Breast epithelium (tissue), 3 donors: ENCODE measurements around the gene TSHZ1.

Experiments used
- POLR2A ChIP-seq: fragments of 450-650 bp; IDR thresholded peaks from one replicate; pipeline ENCODE4 v1.6.1; 2016; ENCODE audit warnings: antibody characterized with exemption, mild to moderate bottlenecking, moderate library complexity
- TF ChIP-seq, protein P1 (sequence below), 3 donors: fragments of 450-650 bp; IDR thresholded peaks; one replicate each; pipeline ENCODE4 v1.5.1; 2016 to 2017; ENCODE audit warnings: antibody characterized with exemption in 3 of 3, mild to moderate bottlenecking in 3 of 3, moderate library complexity in 3 of 3

DNA sequence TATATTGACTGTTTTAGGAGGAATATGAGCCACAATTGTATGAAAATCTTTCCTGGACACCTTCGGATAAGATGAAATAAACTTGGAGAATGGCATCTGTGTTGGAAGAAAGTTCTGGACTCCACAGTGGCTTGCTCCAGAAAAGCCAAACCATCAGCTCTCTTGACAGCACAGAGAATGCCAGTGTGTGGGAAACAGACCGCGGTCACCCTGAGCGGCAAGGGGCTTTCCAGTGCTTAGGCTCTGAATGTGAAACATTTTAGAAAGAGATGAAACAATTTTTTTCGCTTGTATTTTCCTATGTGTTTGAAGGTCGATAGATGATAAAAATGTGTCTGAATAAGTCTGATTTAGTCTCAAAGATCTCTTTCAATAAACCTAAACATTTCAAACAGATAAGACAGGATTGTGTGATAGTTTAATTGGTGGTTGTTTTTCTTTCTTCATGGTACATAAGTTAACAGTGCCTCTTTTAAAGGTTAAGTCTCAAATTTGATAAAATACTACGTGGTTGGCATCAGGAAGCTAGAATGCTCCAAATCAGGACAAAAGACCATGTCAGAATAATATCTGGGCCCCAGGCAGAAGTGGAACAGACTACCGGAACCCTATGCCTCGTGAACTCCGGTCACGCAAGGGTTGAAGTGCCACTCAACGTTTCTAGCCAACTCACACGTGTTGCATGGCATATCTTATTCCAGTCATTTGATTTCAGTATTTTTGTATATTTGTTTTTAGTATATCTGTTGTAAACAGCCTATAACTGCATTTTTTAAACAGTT lies 30.6 kb upstream of the TSHZ1 start:
- no peak for TF ChIP-seq POLR2A
- TF ChIP-seq, protein P1, sequence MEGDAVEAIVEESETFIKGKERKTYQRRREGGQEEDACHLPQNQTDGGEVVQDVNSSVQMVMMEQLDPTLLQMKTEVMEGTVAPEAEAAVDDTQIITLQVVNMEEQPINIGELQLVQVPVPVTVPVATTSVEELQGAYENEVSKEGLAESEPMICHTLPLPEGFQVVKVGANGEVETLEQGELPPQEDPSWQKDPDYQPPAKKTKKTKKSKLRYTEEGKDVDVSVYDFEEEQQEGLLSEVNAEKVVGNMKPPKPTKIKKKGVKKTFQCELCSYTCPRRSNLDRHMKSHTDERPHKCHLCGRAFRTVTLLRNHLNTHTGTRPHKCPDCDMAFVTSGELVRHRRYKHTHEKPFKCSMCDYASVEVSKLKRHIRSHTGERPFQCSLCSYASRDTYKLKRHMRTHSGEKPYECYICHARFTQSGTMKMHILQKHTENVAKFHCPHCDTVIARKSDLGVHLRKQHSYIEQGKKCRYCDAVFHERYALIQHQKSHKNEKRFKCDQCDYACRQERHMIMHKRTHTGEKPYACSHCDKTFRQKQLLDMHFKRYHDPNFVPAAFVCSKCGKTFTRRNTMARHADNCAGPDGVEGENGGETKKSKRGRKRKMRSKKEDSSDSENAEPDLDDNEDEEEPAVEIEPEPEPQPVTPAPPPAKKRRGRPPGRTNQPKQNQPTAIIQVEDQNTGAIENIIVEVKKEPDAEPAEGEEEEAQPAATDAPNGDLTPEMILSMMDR (IDR thresholded peaks at IDR 0.05) = no peak
